Measurements from ENCODE around the gene UBQLN4. TPM values are rescaled to one million over a fixed set of nuclear protein-coding genes. Genes with fewer than 3 reads are reported as not detected.

UBQLN4 gene
- total and polyA plus RNA-seq, 2 donors (not counting 3 experiments of a cell fraction or from before 2014, with no cell fraction given): 50.5 to 50.8 TPM

DNA sequence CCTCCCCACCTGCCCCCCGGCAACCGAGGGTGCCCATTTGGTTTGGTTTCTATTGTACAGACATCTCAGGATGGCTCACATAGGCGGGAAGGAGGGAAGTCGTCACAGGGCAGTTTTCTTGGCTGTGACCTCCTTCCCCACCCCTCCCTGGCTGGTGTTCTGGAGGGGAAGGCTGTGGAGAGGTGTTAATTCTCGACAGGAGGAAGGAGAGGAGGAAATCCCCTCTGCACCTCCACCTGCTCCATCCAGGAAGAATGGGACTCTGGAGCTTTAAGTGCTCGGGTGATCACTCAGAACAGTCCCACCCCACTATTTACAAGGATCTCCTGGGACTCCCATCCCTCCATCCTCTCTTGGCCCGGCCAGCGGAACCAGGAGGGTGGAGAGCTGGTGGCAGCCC is 21.1 kb upstream of the UBQLN4 start:
- Histone ChIP-seq H3K9ac (replicated peaks; ENCODE audit: extremely low read depth, insufficient read depth, low read length) (no peak overlapping the region), H3K9me3 (replicated peaks; ENCODE audit: control insufficient read depth, insufficient read depth, low read length) (no peaks in the 10 kb centered on the region), H3K9me1 (replicated peaks; ENCODE audit: control insufficient read depth, extremely low read depth, insufficient read depth, low read length) (no peaks in the 10 kb centered on the region), H2AFZ (ENCODE audit: low read depth, low read length) (no peak overlapping the region), H3K4me2 (ENCODE audit: insufficient read depth, low read length) (no peak overlapping the region), H4K20me1 (replicated peaks; ENCODE audit: control insufficient read depth, extremely low read depth, insufficient read depth, low read length) (no peaks in the 10 kb centered on the region), H3K36me3 (ENCODE audit: control insufficient read depth in 2 of 2, extremely low read depth in 1 of 2, insufficient read depth in 2 of 2, low read length in 2 of 2) (peaks cover 8 to 36% of the 10 kb centered on the region in 2 experiments), H3K4me1 (ENCODE audit: control insufficient read depth, extremely low read depth, insufficient read depth, low read length) (peaks cover 10% of the 10 kb centered on the region), H3K79me2 (ENCODE audit: control insufficient read depth, insufficient read depth, low read length) (peaks cover 25% of the 10 kb centered on the region), H3K27ac (ENCODE audit: insufficient read depth, low read depth, low read length) (no peak overlapping the region), H3K27me3 (ENCODE audit: control insufficient read depth in 2 of 2, insufficient read depth in 2 of 2, low read length in 2 of 2) (no peaks in the 10 kb centered on the region), H3K4me3 (replicated peaks in 1 of 3; ENCODE audit: insufficient read depth in 1 of 3, low read depth in 1 of 3, low read length in 3 of 3) (no peak overlapping the region)
- TF ChIP-seq FOS (IDR thresholded peaks at IDR 0.05; ENCODE audit: borderline replicate concordance, insufficient read depth, low read length) (no peak), MAX (IDR thresholded peaks at IDR 0.05; ENCODE audit: insufficient read depth, insufficient read length) (no peak), GATA2 (IDR thresholded peaks at IDR 0.05; ENCODE audit: insufficient read depth, insufficient read length, low read depth, low read length) (no peak), POLR2AphosphoS5 (IDR thresholded peaks at IDR 0.05; ENCODE audit: insufficient read depth, low read depth, low read length) (no peak), EZH2 (IDR thresholded peaks at IDR 0.05; ENCODE audit: borderline replicate concordance, low read depth, low read length, severe bottlenecking) (no peak)
- no peak for DNase-seq (ENCODE audit: low read depth, low spot score)
- dilution Hi-C loops (cut with MboI; ENCODE audit: extremely low pct_ligation_motif_present, low sequenced_read_pairs): no loop called here
- no TSS peak for BruUV-seq (replicated peaks)
- ChIA-PET POLR2A (no interaction called here), CTCF (interaction anchor here (0.6 to 1.9 kb wide), 2 partner anchors 8 to 356 kb away, joined by 3 to 10 read pairs; no protein-coding TSS in a partner anchor)
- no peak for FAIRE-seq
- intact Hi-C loops (cut with micrococcal nuclease): no loop called here

DNA sequence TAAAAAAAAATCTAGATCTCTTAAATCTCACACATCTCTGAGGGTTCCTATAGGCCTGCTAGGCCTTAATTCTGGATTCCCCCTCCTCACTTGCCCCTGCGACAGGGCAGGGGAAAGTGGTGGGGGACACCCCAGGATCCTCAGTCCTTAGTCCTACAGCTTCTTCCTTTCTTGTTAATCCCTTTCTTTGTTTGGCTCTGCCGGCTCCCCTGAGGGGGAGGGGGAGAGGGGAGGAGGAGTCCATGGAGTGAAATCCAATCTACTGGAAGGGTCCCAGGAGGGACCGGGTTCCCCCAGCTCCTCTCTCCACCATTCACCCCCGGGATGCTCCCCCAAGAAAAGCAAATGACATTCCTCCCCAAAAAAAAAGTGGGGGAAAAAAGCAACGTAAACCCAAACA is 20.1 kb upstream of the UBQLN4 start:
- POLR2A ChIA-PET: no interaction called here
- H3K4me2 ChIP-seq (ENCODE audit: insufficient read depth, low read length): no peak overlapping the region
- H3K4me1 ChIP-seq (ENCODE audit: control insufficient read depth, extremely low read depth, insufficient read depth, low read length): peaks cover 12% of the 10 kb centered on the region
- TF ChIP-seq FOS (IDR thresholded peaks at IDR 0.05; ENCODE audit: borderline replicate concordance, insufficient read depth, low read length) (no peak), MYC (IDR thresholded peaks at IDR 0.05; ENCODE audit: low read depth, low read length) (no peak), GATA2 (IDR thresholded peaks at IDR 0.05; ENCODE audit: insufficient read depth, insufficient read length, low read depth, low read length) (no peak), EZH2 (IDR thresholded peaks at IDR 0.05; ENCODE audit: borderline replicate concordance, low read depth, low read length, severe bottlenecking) (no peak), POLR2A (IDR thresholded peaks at IDR 0.05; ENCODE audit: low read depth, low read length) (no peak), MAX (IDR thresholded peaks at IDR 0.05; ENCODE audit: insufficient read depth, insufficient read length) (no peak), JUN (IDR thresholded peaks at IDR 0.05; ENCODE audit: borderline replicate concordance, insufficient read depth, insufficient read length, low read depth) (no peak), POLR2AphosphoS5 (IDR thresholded peaks at IDR 0.05; ENCODE audit: insufficient read depth, low read depth, low read length) (no peak)
- TF ChIP-seq, protein P1, sequence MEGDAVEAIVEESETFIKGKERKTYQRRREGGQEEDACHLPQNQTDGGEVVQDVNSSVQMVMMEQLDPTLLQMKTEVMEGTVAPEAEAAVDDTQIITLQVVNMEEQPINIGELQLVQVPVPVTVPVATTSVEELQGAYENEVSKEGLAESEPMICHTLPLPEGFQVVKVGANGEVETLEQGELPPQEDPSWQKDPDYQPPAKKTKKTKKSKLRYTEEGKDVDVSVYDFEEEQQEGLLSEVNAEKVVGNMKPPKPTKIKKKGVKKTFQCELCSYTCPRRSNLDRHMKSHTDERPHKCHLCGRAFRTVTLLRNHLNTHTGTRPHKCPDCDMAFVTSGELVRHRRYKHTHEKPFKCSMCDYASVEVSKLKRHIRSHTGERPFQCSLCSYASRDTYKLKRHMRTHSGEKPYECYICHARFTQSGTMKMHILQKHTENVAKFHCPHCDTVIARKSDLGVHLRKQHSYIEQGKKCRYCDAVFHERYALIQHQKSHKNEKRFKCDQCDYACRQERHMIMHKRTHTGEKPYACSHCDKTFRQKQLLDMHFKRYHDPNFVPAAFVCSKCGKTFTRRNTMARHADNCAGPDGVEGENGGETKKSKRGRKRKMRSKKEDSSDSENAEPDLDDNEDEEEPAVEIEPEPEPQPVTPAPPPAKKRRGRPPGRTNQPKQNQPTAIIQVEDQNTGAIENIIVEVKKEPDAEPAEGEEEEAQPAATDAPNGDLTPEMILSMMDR (IDR thresholded peaks at IDR 0.05; ENCODE audit: extremely low read depth in 1 of 2, insufficient read depth in 1 of 2, low read depth in 1 of 2, low read length in 2 of 2): no peak
- no TSS peak for BruUV-seq (replicated peaks)
- peaks cover 19% of the 10 kb centered on the region for H3K79me2 ChIP-seq (ENCODE audit: control insufficient read depth, insufficient read depth, low read length)
- CTCF ChIA-PET: interaction anchor here (0.9 to 1.1 kb wide), 3 partner anchors 17 to 56 kb away, joined by 3 read pairs; no protein-coding TSS in a partner anchor
- H3K27me3 ChIP-seq (ENCODE audit: control insufficient read depth in 2 of 2, insufficient read depth in 2 of 2, low read length in 2 of 2): no peaks in the 10 kb centered on the region
- no peak overlapping the region for H3K4me3 ChIP-seq (replicated peaks in 1 of 3; ENCODE audit: insufficient read depth in 1 of 3, low read depth in 1 of 3, low read length in 3 of 3)
- H2AFZ ChIP-seq (ENCODE audit: low read depth, low read length): no peak overlapping the region
- no peaks in the 10 kb centered on the region for H3K9me1 ChIP-seq (replicated peaks; ENCODE audit: control insufficient read depth, extremely low read depth, insufficient read depth, low read length)
- dilution Hi-C loops (cut with MboI; ENCODE audit: extremely low pct_ligation_motif_present, low sequenced_read_pairs) (no loop called here), intact Hi-C loops (cut with micrococcal nuclease) (no loop called here)
- no peaks in the 10 kb centered on the region for H4K20me1 ChIP-seq (replicated peaks; ENCODE audit: control insufficient read depth, extremely low read depth, insufficient read depth, low read length)
- no peak overlapping the region for H3K27ac ChIP-seq (ENCODE audit: insufficient read depth, low read depth, low read length)
- no peaks in the 10 kb centered on the region for H3K9me3 ChIP-seq (replicated peaks; ENCODE audit: control insufficient read depth, insufficient read depth, low read length)
- DNase-seq (ENCODE audit: low read depth, low spot score) (no peak), FAIRE-seq (no peak)
- H3K9ac ChIP-seq (replicated peaks; ENCODE audit: extremely low read depth, insufficient read depth, low read length): no peak overlapping the region
- peaks cover 8 to 34% of the 10 kb centered on the region in 2 experiments for H3K36me3 ChIP-seq (ENCODE audit: control insufficient read depth in 2 of 2, extremely low read depth in 1 of 2, insufficient read depth in 2 of 2, low read length in 2 of 2)

Data from endothelial cell of umbilical vein (primary cell).